CD4-positive, alpha-beta T cell treated with Interleukin-4 for 4 hours (primary cell): ENCODE results near the gene SUPT5H.
A peak's percentile ranks its signal among the peaks of the same experiment; 100 is the strongest.

ENCODE experiments used
- DNase-seq: peaks from one replicate; pipeline ENCODE4 v3.0.0-alpha.2; 2020

Gene SUPT5H

GRCh38 chr19:39498798-39499642 lies 53.6 kb downstream of the SUPT5H start, which contains the start of gene DLL3:
Gene DLL3, plus strand, starts transcription at chr19:39498947. Its CDS starts 28 bp downstream, at chr19:39498975.
- no peak for DNase-seq

GRCh38 chr19:39499932-39500331 lies 54.5 kb downstream of the SUPT5H start:
- DNase-seq: no peak

GRCh38 chr19:39500543-39500942 lies 55.2 kb downstream of the SUPT5H start:
- DNase-seq: no peak

DNA sequence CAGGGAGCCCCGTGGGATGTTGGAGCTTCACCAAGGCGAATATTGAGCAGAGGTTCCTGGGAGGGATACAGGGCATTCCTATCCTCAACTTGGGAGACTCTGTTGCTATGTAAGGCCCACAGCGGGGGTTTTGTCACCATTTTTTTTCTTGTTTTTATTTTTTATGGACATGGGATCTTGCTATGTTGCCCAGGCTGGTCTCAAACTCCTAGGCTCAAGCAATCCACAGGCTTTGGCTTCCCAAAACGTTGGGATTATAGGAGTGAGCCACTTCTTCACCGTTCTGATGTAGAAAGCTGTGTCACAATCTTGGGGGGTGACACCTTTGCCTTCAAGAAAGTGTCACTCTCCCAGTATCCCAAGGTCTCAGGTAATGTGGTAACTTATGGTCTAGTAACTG lies 56.0 kb downstream of the SUPT5H start:
- DNase-seq: no peak

DNA sequence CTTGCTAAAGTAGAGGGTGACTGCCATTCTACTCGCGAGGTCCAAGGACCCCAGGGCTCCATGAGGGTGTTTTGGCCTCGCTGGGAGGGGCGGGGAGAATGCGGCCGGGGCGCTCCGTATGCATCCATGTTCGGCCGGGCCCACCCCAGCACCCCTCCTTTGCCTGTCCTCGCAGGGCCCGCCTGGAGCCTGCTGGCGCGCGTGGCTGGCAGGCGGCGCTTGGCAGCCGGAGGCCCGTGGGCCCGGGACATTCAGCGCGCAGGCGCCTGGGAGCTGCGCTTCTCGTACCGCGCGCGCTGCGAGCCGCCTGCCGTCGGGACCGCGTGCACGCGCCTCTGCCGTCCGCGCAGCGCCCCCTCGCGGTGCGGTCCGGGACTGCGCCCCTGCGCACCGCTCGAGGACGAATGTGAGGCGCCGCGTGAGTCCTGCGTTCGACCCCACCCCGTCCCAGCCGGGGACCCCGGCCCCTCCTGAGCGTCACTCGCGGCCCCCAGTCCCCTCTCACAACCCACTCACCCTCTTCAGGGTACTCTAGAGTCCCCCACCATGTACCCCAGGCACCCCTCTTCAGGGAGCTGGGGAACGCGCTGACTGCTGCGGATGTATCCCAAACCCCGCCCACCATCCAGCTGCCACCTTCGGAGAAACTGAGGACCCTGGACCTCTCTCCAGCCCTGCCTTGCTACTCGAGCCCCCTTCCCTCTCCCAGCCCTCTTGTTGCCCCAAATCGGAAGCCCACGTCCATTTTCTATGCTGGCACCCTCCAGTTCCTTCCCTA lies 57.4 kb downstream of the SUPT5H start:
- peak; percentile 65 for DNase-seq

DNA sequence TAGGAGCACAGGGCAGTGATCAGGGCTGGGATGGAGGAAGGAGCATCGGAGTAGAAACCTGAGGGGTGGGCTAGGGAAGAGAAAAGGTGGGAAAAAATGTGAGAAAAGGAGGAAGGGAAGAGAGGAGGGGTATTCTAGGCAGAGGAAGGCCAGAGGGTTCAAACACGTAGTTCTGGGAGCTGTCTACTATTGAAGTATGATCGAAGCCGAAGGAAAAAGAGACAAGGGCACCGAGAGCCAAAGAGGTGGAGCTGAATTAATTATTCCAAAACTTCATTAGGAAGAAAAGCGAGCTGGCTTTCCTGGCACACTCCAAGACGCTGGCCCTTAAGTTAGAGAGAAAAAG lies 61.2 kb downstream of the SUPT5H start:
- DNase-seq: no peak

GRCh38 chr19:39506944-39507714 lies 61.7 kb downstream of the SUPT5H start:
- peak; percentile 27 for DNase-seq

DNA sequence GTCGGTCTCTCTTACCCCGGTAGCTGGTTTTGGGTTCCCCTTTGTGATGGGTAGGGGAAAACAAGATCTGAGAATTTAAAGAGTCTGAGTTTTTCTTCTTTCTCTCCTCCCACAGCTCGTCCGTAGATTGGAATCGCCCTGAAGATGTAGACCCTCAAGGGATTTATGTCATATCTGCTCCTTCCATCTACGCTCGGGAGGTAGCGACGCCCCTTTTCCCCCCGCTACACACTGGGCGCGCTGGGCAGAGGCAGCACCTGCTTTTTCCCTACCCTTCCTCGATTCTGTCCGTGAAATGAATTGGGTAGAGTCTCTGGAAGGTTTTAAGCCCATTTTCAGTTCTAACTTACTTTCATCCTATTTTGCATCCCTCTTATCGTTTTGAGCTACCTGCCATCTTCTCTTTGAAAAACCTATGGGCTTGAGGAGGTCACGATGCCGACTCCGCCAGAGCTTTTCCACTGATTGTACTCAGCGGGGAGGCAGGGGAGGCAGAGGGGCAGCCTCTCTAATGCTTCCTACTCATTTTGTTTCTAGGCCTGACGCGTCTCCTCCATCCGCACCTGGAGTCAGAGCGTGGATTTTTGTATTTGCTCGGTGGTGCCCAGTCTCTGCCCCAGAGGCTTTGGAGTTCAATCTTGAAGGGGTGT lies 62.5 kb downstream of the SUPT5H start:
- no peak for DNase-seq

GRCh38 chr19:39508629-39509028 lies 63.2 kb downstream of the SUPT5H start:
- DNase-seq: no peak

GRCh38 chr19:39509233-39509632 lies 63.9 kb downstream of the SUPT5H start:
- DNase-seq: no peak

GRCh38 chr19:39512988-39513387 lies 67.6 kb downstream of the SUPT5H start:
- DNase-seq: no peak

DNA sequence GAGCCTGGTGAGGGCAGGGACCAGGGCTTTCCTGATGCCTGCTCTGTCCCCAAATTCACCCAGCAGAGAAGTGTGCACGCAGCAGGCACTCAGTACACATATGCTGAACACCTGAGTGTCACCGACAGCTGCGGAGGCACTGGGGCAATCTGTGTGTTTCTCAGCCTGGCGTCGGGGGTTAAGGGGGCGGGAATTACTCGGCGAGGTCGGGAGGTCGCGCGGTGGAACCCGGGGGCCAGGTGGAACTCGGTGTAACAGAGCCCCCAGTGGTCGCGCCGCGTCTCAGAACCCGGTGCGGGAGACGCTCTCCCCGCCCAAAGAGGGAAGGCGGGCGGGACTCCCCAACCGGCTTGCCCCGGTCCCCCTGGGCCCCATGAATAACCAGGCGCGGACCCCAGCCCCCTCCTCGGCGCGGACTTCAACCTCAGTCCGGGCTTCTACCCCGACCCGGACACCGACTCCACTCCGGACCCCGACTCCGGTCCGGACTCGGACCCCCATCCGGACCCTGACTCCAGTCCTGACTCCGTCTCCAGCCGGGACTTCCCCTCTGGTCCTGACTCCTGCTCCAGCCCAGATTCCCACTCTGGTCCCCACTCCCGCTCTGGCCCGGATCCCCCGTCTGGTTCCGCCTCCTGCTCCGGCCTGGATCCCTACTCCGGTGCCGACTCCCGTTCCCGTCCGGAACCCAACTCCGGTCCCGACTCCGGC lies 69.6 kb downstream of the SUPT5H start, which contains the start of gene SELENOV:
SELENOV (plus strand) TSS at position 300 of the 711 bp plus-strand sequence; CDS start at position 374, 74 bp downstream.
- DNase-seq: no peak

DNA sequence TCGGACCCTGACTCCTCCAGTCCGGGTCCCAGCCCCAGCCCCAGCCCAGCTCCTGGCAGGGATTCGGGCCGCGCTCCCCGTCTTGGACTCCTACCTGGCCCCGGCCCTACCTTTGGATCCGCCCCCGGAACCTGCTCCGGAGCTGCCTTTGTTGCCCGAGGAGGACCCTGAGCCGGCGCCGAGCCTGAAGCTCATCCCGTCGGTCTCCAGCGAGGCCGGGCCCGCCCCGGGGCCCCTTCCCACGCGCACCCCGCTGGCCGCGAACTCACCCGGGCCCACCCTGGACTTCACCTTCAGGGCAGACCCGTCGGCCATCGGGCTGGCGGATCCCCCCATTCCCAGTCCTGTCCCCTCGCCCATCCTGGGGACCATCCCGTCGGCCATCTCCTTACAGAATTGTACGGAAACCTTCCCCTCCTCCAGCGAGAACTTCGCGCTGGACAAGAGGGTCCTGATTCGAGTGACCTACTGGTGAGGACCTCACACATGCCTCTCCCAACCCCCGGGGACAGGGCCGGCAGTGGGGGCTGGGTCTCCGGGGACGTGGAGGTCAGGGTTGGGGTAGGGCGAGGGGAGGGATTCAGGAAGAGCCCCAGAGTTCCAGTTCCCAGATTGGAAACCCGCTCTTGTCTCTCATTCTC lies 70.3 kb downstream of the SUPT5H start:
- no peak for DNase-seq

DNA sequence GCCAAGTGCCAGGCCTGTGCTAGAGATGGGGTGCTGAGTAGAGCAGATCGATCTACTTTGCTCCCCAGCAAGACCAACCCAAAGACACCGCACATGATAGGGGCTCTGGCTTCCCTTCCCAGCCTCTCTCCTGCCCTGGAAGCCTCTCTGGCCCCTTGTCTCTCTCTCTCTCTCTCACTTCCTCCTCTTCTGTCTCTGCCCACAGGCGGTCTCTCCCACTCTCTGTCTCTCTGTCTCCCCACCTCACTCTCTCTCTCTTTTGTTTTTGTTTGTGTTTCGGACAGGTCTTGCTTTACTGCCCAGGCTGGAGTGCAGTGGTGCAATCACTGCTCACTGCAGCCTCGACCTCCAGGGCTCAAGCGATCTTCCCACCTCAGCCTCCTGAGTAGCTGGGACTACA lies 70.9 kb downstream of the SUPT5H start:
- no peak for DNase-seq

- no peak for DNase-seq
These were observed 72.0 kb downstream of the SUPT5H start for GRCh38 chr19:39517432-39517831.

DNA sequence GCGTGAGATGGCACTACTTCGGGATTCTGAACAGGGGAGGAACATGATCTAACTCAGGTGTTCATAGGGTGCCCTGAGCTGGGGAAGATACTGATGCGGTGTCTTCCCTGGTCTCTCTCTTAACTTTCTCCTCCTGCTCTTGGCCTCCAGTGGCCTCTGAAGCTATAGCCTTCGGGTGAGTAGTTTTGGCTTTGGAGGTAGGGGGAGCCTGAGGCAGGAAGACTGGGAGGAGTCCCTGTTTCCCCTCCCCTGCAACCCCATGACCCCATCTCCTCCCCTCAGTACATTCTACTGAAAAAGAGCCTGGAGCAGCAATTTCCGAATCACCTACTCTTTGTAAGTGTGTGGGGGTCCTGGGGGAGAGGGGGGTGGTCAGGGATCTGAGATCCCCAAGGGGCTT lies 73.1 kb downstream of the SUPT5H start:
- no peak for DNase-seq

GRCh38 chr19:39518975-39519374 lies 73.6 kb downstream of the SUPT5H start:
- DNase-seq: no peak

DNA sequence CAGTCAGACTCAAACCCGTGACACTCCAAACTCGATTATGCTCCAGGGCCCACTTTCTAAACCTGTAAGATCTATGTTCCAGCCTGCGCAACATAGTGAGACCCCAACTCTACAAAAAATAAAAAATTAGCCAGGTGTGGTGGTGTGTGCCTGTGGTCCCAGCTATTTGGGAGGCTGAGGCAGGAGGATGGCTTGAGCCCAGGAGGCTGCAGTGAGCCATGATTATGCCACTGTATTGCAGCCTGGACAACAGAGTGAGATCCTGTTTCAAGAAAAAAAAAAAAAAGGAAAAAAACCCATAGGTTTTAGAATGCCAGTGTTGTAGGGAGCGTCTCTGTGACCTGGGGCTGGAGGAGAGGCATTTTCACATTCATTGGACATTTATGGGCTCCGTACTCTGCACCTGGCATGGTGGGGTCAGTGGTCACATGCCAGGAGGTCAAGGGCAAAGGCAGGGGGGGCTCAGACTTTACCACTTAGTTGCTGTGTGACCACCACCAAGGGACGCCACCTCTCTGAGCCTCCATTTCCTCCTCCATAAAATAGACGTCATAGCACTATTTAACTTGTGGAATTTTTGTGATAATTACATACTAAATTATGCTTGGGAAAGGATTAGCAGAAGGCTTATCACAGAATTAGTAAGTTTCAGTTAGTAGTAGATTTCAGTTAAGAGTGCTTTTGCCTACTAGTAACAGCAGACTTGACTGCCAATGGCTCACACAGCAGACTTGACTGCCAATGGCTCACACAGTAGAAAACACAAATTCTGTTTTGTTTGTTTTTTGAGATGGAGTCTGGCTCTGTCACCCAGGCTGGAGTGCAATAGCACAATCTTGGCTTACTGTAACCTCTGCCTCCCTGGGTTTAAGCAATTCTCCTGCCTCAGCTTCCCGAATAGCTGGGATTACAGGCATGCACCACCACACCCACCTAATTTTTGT lies 75.4 kb downstream of the SUPT5H start:
- DNase-seq: no peak

GRCh38 chr19:39524495-39524894 lies 79.1 kb downstream of the SUPT5H start:
- peak; percentile 6 for DNase-seq

- DNase-seq: no peak
These were observed 79.8 kb downstream of the SUPT5H start for GRCh38 chr19:39525205-39525604.
